CD4-positive, alpha-beta T cell treated with Interleukin-6 at 100 ng/mL for 8 hours (primary cell): ENCODE data around the gene JPT2.
A peak's percentile ranks its signal among the peaks of the same experiment; 100 is the strongest.

Source experiments
- DNase-seq: peaks from one replicate; pipeline ENCODE4 v3.0.0-alpha.2; 2020; ENCODE audit warnings: mixed read lengths, low spot score

Gene JPT2, protein sequence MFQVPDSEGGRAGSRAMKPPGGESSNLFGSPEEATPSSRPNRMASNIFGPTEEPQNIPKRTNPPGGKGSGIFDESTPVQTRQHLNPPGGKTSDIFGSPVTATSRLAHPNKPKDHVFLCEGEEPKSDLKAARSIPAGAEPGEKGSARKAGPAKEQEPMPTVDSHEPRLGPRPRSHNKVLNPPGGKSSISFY

DNA sequence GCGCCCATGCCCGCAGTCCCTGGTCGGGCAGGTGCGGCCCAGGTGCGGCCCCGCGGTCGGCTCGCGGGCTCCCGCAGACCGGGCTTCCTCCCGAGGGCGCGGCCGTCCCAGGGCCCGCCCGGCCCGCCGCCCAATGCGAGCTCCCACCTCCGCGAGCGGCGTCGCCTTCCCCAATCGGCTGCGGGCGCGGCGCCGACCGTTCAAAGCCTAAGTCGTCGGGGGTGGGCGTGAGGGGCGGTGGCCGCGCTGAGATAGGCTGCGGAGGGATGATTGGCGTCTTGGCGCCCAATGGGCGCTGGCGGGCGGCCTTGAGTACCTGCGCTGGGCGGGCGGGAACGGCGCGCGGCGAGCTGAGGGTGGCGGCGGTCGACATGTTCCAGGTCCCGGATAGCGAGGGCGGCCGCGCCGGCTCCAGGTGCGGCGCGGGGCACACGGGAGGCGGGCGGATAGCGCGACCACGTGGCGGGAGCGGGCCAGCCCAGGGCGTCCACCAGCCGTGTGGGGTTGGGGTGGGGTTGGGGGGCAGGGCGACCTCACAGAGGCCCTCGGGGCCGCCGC is at the start of gene JPT2:
Gene JPT2, plus strand, starts transcription at position 338 of the 558 bp plus-strand sequence. Its CDS starts 34 bp downstream, at position 372.
- DNase-seq: peak; percentile 95

DNA sequence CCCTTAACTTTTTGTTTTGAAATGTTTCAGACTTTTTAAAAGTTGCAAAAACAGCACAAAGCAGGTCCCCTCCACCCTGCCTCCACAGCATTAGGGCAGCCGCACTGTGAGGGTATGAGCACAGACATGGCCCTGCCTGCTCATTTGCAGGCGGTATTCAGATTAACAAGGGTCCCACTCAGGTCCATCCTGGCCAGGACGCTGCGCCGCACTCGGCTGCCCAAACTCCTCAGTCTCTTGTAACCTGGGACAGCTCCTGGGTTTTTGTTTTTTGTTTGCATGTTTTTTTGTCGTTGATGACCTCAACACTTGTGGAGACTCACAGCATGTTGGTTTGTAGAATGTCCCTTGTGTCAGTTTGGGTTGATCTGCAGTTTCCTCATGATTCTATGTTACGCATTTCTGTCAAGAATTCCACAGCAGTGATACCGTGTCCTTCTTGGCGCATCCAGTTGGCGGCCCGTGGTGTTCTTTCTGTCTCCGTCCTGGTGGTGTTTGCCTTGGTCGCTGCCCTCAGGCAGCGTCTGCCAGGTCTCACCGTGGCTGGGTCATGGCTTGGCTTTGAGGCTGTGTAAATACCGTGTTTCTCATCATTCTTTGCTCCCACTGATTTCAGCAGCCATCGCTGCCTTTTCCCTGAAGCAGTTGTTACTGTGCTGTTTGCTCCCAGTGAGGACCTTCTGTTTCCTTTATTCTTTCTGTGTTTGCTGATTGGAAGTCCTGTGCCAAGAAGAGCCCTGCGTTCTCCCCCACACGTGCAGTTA is 47.4 kb upstream of the JPT2 start:
- DNase-seq: no peak

DNA sequence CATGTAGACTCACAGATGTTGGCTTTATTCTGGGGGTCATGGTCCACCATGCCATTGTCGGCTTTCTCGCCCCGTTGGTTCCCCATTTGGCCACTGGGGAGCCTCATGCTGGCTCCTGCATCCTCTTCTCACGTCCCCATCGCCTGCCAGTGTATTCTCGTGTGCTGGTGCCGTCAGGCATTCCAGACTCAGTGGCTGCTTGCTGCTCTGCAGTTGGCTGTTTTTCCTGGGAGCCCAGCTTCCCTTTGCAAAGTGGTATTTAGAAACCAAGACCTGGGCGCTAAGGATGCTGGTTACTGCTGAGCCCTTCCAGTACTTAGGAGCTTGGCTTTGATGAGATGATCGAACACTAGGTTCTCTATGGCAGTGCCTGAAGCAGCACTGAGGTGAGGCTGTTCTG is 46.8 kb upstream of the JPT2 start:
- no peak for DNase-seq

DNA sequence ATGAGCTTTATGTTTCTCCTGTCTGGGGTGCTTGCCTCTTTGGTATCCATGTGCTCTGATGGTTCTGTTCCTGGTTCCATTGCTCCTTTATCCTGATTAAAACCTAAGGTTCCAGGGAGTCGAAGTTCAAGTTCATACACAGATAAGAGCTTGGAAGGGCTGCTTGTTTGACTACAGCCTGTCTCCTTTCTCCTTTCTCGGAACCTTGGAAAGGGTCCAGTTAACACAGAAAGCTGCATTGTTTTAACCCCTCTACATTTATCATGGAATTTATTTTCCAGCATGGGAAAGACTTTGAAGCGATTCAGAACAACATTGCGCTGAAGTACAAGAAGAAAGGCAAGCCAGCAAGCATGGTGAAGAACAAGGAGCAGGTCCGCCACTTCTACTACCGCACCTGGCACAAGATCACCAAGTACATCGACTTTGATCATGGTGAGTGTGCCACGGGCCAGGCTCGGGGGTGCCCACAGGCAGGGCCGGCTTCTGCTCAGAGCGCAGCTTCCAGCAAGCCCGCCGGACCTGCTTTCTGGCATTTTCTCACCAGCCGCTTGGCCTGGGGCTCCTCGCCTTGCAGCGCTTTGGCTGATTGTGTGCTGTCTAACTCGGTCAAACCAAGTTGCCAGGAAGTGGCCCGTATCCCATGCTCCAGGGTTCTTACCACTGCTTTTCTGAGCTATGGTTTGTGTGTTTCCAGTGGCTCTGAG is 46.0 kb upstream of the JPT2 start:
- no peak for DNase-seq

DNA sequence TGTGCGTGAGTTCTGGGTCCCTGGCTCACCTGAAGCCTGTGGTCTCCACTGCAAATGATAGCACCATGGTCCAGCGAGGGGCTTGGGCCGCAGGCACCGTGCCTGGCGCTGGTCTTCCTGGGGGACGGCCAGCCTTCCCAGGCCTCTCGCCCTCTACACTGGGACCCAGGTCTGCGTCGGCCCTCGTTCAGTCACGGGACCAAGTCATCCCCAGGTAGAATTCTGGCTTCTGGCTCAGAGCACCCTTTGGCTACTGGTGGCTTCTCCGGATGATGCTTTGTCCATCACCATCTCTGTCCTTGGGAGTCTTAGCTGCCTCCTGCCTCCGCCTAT is 45.5 kb upstream of the JPT2 start:
- no peak for DNase-seq

DNA sequence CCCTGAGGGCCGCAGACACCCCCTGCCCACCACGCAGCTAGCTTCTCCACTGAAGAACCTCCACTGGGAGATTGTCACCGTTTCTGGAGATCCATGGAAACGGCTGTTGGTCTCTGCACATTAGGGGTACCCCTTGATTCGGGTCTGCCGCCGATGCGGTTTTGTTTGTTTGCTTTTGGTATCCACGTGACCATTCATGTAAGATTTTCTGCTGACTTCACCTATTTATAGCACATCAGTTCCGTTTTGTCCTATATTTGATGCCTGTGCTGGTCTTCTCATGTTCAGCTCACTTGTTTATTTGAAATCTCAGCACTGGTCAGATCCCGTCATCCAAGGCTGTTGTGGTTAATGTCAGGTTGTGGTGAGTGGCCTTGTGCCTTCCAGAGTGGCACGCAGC is 44.8 kb upstream of the JPT2 start:
- no peak for DNase-seq

DNA sequence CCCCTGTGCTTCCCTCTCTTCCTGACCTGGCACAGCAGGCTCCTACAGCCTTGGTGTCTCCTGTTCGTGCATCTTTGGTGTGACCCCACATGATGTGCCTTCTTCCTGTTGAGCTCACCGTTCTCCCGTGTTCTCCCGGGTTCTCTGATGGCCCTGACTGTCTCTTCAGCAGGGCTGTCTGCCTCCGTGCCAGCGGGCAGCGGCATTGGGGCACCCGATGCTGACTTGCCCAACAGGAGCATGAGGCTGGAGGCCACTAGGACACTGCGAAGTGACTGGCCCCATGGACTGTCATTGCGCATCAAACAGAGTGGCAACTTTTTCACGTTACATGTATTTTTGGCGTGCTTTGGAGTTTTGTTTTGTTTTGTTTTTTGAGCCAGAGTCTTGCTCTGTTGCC is 43.5 kb upstream of the JPT2 start:
- no peak for DNase-seq

DNA sequence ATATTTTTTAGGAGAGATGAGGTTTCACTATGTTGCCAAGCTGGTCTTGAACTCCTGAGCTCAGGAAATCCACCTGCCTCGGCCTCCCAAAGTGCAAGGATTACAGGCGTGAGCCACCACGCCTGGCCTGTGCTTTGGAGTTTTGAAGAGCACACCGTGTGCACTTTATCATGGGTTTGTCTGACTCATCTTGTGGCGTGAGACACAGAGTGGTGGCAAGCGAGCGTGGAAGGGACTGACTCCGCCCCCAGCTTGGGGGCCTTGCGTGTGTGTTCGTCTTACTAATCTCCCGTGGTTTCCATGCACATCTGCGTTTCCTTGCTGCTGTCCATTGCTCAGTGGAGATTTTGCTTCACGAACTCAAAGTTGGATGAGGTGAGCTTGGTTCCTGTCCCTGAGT is 43.0 kb upstream of the JPT2 start:
- DNase-seq: no peak

DNA sequence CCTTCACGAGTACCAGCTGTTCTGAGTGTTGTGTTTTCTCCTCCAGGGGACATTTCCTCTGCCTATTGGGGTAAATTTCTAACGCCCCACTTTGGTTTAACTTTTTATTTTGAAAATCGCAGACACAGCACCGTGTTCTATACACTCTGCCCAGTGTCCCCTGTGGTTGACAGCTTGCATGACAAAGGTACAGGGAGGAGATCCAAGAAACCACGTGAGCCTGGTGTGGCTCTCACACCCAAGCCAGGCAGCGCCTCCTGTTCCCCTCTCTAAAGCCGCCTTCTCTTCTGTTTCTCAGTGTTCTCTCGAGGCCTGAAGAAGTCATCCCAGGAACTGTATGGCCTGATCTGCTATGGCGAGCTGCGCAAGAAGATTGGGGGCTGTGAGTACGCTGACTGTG is 40.6 kb upstream of the JPT2 start:
- no peak for DNase-seq

DNA sequence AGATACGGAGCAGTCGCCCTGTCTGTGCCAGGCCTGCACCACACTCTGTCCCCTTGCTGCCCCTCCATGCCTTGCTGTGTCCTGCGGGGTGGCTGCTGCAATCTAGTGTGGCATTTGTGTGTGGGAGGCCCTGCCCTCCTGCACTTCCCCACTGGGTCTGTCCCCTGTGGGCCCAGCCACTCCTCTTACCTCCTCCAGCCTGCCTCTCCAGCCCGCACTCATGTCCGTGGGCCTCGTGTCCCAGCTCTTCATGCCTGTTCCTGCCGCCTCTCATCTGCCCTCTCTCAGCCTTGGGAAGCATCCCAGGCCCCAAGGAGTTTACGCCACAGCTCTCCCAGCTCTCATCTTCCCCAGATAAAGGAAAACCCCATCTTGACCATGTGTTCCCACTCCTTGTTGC is 39.3 kb upstream of the JPT2 start:
- no peak for DNase-seq

DNA sequence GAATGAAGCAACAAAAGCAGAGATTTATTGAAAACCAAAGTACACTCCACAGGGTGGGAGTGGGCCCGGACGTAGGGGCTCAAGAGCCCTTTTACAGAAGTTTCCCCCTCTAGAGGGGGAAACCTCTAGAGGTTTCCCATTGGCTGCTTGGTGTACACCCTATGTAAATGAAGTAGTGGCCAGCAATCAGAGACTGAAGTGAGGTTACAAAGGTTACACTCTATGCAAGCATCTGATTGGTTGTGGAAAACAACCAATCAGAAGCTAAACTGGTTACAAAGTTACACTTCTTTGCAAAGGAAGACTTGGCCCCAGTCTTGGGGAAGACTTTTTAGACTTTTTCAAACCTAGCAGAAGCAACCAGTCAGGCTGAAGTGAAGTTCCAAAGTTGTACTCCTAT is 38.8 kb upstream of the JPT2 start:
- DNase-seq: no peak

DNA sequence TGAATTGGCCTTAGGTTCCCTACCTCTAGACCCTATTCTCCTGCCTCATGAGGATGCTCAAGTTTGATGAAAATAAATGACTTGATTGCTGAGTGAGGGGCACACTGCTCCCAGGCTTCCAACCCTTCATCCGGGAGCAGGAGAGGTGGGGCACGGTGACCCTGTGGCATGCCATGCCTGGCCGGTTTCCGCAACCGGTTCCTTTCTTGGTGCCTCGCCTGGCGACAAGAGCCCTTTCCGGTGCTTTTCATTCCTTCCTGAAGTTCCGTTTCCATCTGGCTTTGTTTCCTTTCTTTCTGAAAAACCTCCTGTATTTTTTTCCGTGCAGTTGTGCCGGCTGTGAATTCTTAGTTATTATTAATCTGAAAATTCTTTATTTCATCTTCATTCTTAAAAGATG is 38.2 kb upstream of the JPT2 start:
- no peak for DNase-seq

DNA sequence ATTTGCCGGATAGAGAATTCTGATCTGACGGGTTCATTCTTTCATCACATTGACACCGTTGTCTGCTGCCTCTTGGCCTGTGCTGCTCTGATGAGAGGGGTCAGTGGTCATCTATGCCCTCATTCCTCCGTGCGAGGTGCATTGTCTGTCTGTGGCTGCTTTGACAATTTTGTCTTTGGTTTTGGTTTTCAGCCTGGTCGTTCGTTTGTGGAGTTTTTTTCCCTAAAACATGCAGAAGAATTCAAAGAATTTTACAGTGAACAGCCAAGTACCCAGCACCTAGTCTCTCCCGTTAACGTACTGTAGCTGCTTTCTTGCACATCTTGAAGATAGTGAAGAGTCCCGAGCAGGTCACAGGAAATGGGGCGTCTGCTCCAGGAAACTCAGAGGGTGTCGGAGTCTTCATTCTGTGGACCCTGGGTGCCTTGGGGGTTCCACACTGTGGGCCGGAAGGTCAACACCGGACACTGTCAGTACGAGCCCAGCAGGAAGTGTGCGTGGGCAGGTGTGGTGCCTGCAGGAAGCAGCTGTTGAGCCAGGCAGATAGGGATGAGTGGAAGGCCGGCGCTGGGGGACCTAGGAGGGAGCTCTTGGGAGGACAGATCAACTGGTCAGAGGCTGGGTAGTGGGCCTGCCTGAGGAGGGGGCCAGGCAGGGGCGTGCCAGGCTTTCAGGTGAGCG is 37.7 kb upstream of the JPT2 start:
- no peak for DNase-seq

DNA sequence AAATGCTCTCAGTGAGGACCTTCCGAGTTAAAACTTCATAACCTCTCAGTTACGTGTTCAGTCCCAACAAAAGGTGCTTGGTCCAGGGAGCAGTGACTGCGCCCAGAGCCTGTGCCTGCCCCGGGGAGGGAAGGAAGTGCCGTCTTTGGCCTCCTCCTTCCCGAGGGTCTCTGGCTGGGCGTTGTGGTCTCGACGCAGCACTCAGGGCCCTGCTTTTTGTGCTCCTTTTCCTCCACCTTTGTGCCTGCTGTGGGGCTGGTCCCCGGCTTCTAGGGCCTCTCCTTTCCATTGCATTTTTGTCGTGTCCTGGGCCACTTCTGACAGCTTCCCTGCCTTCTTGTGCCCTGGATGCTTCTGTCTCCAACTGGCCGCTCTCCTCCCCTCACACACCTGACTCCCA is 36.8 kb upstream of the JPT2 start:
- DNase-seq: no peak

DNA sequence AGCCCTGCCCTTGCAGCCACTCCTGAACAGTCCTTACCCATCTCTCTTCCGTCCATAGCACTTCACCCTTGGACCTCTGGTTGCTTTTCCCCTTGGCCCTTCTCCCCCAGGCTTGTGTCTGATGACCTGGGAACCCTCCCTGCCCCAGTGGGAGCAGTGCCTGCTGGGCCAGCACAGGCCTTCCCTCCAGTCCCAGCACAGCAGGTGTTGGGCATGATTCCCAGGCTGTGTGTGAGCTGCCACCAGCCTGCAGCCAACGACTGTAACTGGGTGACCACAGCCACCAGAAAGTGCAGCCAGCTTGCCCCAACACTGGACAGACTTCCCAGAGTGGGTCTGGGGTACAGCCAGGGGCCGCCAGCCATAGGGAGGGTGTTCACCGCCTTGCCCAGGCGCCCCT is 35.9 kb upstream of the JPT2 start:
- no peak for DNase-seq

DNA sequence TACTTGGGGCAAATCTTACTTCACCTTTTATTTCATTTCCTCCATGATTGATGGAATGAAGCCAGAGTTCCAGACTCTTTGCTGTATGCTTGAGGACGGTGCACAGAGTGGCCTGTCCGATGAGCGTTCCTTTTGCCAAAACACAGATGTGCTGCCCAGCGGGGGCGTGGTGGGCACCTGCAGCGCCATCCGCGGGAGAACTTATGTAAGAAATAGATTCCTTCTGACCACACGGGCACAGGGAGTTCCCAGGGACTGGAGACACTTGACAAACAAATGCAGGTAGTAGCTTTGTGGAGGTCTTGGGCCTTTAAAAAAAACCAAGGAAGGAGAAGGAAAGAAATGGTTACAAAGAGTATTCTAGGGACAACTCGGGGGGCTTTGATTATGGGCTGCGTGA is 35.3 kb upstream of the JPT2 start:
- no peak for DNase-seq

DNA sequence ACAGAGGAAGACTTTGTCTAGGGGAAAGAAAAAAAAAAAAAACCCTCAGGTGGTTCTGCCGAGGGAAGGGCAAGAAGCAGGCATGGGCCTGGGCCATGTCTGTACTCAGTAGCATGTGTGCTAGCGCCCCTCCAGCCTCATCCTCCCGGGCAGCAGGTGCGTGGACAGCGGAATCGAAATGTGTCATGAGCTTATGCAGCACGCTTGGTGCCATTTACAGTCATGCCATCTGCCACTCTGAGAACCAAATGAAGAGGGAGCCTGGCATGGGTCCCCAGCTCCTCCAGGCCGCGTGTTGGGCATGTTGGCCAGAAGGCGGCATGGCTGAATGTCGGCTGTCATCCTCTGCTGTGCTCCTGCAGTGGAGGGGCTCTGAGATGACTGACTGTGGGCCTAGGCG is 34.6 kb upstream of the JPT2 start:
- no peak for DNase-seq

DNA sequence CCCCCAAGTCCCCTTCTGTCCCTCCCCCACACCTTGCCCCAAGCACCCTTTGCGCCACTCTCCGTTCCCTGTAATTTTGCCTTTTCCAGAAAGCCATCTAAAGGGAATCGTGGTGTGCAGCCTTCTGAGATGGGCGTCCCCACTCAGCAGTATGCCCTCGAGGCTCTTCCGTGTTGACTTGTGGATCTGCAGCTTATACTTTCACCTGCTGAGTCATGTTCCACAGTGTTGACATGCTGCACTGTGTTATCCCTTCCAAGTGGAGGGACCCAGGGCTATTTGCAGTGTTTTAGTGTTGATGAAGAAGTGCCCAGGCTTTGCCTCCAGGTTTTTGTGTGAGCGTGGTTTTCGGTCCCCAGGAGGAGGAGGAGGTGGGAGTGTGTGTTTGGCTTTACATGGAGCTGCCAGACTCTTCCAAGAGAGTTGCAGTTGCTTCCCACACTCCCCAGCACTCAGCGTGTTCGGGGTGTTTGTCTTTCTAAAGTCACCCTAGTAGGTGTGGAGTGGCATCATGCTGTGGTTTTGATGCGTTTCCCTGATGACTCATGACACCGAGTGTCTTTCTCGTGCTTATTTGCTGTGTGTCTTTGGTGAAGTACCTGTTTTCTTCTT is 32.1 kb upstream of the JPT2 start:
- DNase-seq: peak; percentile 44

DNA sequence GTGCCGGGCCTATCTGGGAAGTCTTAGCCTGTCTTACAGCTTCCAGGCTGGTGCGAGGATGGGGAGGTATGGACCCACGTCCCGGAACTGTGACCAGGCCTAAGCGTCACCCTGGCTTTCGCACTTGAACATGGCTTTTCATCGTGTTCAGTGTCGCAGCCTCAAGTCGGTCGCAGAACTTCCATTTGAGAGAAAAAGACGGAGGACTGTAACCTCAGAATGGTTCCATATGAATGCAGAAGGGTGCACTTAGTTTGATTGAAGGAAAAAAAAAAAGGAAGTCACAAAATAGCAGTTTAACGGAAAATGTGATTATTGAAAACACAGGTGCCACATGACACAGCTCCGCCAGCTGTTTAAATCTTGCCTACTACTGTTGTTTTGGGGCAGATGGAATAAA is 30.2 kb upstream of the JPT2 start:
- DNase-seq: no peak

DNA sequence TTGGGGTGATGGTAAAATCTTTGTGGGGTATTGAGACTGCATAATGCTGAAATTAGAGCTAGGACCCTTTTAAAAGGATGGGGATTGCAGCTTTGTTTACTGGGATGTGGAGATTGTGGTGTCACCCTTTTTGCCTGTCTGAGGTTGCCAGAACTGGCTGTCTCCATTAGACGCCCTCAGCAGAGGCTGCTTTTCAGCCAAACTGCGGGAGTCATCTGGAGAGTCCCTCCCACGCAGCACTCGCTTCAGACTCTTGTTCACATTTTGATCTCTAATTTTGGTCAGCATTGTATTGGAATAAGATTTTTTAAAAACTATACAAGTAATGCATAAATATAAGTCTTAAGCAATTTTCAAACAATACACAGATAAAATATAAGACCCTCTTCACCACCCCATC is 27.9 kb upstream of the JPT2 start:
- DNase-seq: no peak

DNA sequence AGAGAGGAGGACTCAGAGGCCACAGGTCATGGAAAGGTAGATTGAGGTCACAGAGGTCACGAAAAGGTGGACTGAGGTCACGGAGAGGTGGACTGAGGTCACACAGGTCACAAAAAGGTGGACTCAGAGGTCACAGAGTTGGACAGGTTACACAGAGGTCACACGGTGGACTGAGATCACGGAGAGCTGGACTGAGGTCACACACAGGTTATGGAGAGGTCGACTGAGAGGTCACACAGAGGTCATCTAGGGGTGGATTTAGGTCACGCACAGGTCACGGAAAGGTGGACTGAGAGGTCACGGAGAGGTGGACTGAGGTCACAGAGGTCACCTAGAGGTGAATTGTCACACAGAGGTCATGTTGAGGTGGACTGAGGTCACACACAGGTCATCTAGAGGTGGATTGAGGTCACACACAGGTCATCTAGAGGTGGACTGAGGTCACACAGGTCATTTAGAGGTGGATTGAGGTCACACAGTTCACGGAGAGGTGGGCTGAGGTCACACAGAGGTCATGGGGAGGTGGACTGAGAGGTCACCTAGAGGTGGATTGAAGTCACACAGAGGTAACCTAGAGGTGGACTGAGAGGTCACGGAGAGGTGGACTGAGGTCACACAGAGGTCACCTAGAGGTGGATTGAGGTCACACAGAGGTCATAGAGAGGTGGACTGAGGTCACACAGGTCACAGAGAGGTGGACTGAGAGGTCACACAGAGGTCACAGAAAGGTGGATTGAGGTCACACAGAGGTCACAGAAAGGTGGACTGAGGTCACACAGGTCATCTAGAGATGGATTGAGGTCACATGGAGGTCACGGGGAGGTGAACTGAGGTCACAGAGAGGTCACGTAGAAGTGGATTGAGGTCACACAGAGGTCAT is 26.7 kb upstream of the JPT2 start:
- no peak for DNase-seq
